ENCODE data around the gene LDB2. TPM values are rescaled to one million over a fixed set of nuclear protein-coding genes. Genes with fewer than 3 reads are reported as not detected.

The LDB2 gene
- total and polyA plus RNA-seq, 2 donors (not counting 3 experiments of a cell fraction or from before 2014, with no cell fraction given) = 127 to 223 TPM

- Histone ChIP-seq H3K27ac (ENCODE audit: insufficient read depth, low read depth, low read length) (peak overlapping the region; percentile 64), H3K79me2 (ENCODE audit: control insufficient read depth, insufficient read depth, low read length) (no peaks in the 10 kb centered on the region), H3K27me3 (ENCODE audit: control insufficient read depth in 2 of 2, insufficient read depth in 2 of 2, low read length in 2 of 2) (no peaks in the 10 kb centered on the region), H3K4me3 (replicated peaks in 1 of 3; ENCODE audit: insufficient read depth in 1 of 3, low read depth in 1 of 3, low read length in 3 of 3) (no peak overlapping the region), H3K36me3 (ENCODE audit: control insufficient read depth in 2 of 2, extremely low read depth in 1 of 2, insufficient read depth in 2 of 2, low read length in 2 of 2) (peaks cover 0 to 2% of the 10 kb centered on the region in 2 experiments), H2AFZ (ENCODE audit: low read depth, low read length) (no peak overlapping the region), H3K9me3 (replicated peaks; ENCODE audit: control insufficient read depth, insufficient read depth, low read length) (no peaks in the 10 kb centered on the region), H4K20me1 (replicated peaks; ENCODE audit: control insufficient read depth, extremely low read depth, insufficient read depth, low read length) (no peaks in the 10 kb centered on the region), H3K9me1 (replicated peaks; ENCODE audit: control insufficient read depth, extremely low read depth, insufficient read depth, low read length) (no peaks in the 10 kb centered on the region), H3K4me1 (ENCODE audit: control insufficient read depth, extremely low read depth, insufficient read depth, low read length) (peaks cover 60% of the 10 kb centered on the region), H3K4me2 (ENCODE audit: insufficient read depth, low read length) (peak overlapping the region; percentile 48), H3K9ac (replicated peaks; ENCODE audit: extremely low read depth, insufficient read depth, low read length) (no peak overlapping the region)
- DNase-seq (ENCODE audit: low read depth, low spot score) (peak; percentile 80), FAIRE-seq (peak; percentile 95)
- dilution Hi-C loops (cut with MboI; ENCODE audit: extremely low pct_ligation_motif_present, low sequenced_read_pairs) = no loop called here
- POLR2A ChIA-PET = interaction anchor here (1.3 kb wide), 1 partner anchor 9 kb away, joined by 3 read pairs; no protein-coding TSS in a partner anchor
- CTCF ChIA-PET = interaction anchor here (1.0 to 2.8 kb wide), 6 partner anchors 9 to 458 kb away, joined by 4 to 14 read pairs (median 6); no protein-coding TSS in a partner anchor
- no TSS peak for BruUV-seq (replicated peaks)
- peak; percentile 23 for TF ChIP-seq POLR2A (IDR thresholded peaks at IDR 0.05; ENCODE audit: low read depth, low read length)
- TF ChIP-seq POLR2AphosphoS5 (IDR thresholded peaks at IDR 0.05; ENCODE audit: insufficient read depth, low read depth, low read length) = peak; percentile 26
- TF ChIP-seq GATA2 (IDR thresholded peaks at IDR 0.05; ENCODE audit: insufficient read depth, insufficient read length, low read depth, low read length) = peak; percentile 79
- no peak for TF ChIP-seq MAX (IDR thresholded peaks at IDR 0.05; ENCODE audit: insufficient read depth, insufficient read length)
- intact Hi-C loops (cut with micrococcal nuclease) = loop anchor here (1.0 kb wide), 3 partner anchors 8 to 26 kb away; no protein-coding TSS in a partner anchor
Measured at GRCh38 chr4:16865897-16866283, 32.6 kb downstream of the LDB2 start.

- DNase-seq (ENCODE audit: low read depth, low spot score) (peak; percentile 56), FAIRE-seq (no peak)
- no peak overlapping the region for H3K4me3 ChIP-seq (replicated peaks in 1 of 3; ENCODE audit: insufficient read depth in 1 of 3, low read depth in 1 of 3, low read length in 3 of 3)
- TF ChIP-seq CTCF (IDR thresholded peaks at IDR 0.05; ENCODE audit: extremely low read depth in 1 of 2, insufficient read depth in 1 of 2, low read depth in 1 of 2, low read length in 2 of 2) = no peak
- TF ChIP-seq FOS (IDR thresholded peaks at IDR 0.05; ENCODE audit: borderline replicate concordance, insufficient read depth, low read length) = no peak
- TF ChIP-seq MAX (IDR thresholded peaks at IDR 0.05; ENCODE audit: insufficient read depth, insufficient read length) = no peak
- TF ChIP-seq GATA2 (IDR thresholded peaks at IDR 0.05; ENCODE audit: insufficient read depth, insufficient read length, low read depth, low read length) = no peak
- TF ChIP-seq EZH2 (IDR thresholded peaks at IDR 0.05; ENCODE audit: borderline replicate concordance, low read depth, low read length, severe bottlenecking) = no peak
- no peak for TF ChIP-seq POLR2AphosphoS5 (IDR thresholded peaks at IDR 0.05; ENCODE audit: insufficient read depth, low read depth, low read length)
- TF ChIP-seq JUN (IDR thresholded peaks at IDR 0.05; ENCODE audit: borderline replicate concordance, insufficient read depth, insufficient read length, low read depth) = no peak
- TF ChIP-seq MYC (IDR thresholded peaks at IDR 0.05; ENCODE audit: low read depth, low read length) = no peak
- TF ChIP-seq POLR2A (IDR thresholded peaks at IDR 0.05; ENCODE audit: low read depth, low read length) = no peak
- H2AFZ ChIP-seq (ENCODE audit: low read depth, low read length) = no peak overlapping the region
- H3K27ac ChIP-seq (ENCODE audit: insufficient read depth, low read depth, low read length) = peak overlapping the region; percentile 64
- CTCF ChIA-PET = interaction anchor here (1.0 to 2.8 kb wide), 7 partner anchors 10 to 458 kb away, joined by 3 to 14 read pairs (median 4); partner anchors contain the start of gene LDB2
- peak overlapping the region; percentile 48 for H3K4me2 ChIP-seq (ENCODE audit: insufficient read depth, low read length)
- POLR2A ChIA-PET = interaction anchor here (0.6 to 1.3 kb wide), 2 partner anchors 10 to 456 kb away, joined by 3 to 6 read pairs; no protein-coding TSS in a partner anchor
- no peaks in the 10 kb centered on the region for H4K20me1 ChIP-seq (replicated peaks; ENCODE audit: control insufficient read depth, extremely low read depth, insufficient read depth, low read length)
- H3K36me3 ChIP-seq (ENCODE audit: control insufficient read depth in 2 of 2, extremely low read depth in 1 of 2, insufficient read depth in 2 of 2, low read length in 2 of 2) = peaks cover 0 to 2% of the 10 kb centered on the region in 2 experiments
- no peaks in the 10 kb centered on the region for H3K79me2 ChIP-seq (ENCODE audit: control insufficient read depth, insufficient read depth, low read length)
- H3K9me1 ChIP-seq (replicated peaks; ENCODE audit: control insufficient read depth, extremely low read depth, insufficient read depth, low read length) = no peaks in the 10 kb centered on the region
- no TSS peak for BruUV-seq (replicated peaks)
- H3K27me3 ChIP-seq (ENCODE audit: control insufficient read depth in 2 of 2, insufficient read depth in 2 of 2, low read length in 2 of 2) = no peaks in the 10 kb centered on the region
- H3K4me1 ChIP-seq (ENCODE audit: control insufficient read depth, extremely low read depth, insufficient read depth, low read length) = peaks cover 65% of the 10 kb centered on the region
- dilution Hi-C loops (cut with MboI; ENCODE audit: extremely low pct_ligation_motif_present, low sequenced_read_pairs) = no loop called here
- no peaks in the 10 kb centered on the region for H3K9me3 ChIP-seq (replicated peaks; ENCODE audit: control insufficient read depth, insufficient read depth, low read length)
- H3K9ac ChIP-seq (replicated peaks; ENCODE audit: extremely low read depth, insufficient read depth, low read length) = no peak overlapping the region
- intact Hi-C loops (cut with micrococcal nuclease) = no loop called here
Measured at GRCh38 chr4:16865209-16865896, 33.1 kb downstream of the LDB2 start.
